Ovary (tissue), 3 donors: Measurements from ENCODE around the gene TMEM156.

ENCODE experiments used
- POLR2A ChIP-seq: fragments of 450-650 bp; IDR thresholded peaks from one replicate; pipeline ENCODE4 v1.6.1; 2017; ENCODE audit warnings: antibody characterized with exemption, mild to moderate bottlenecking, moderate library complexity
- TF ChIP-seq, protein P1 (sequence below), 3 donors: fragments of 450-650 bp in 2 of 3; fragments of 200-600 bp in 1 of 3; IDR thresholded peaks; one replicate each; pipeline versions ENCODE4 v1.5.1 to v1.8.0; 2016 to 2022; ENCODE audit warnings: antibody characterized with exemption in 3 of 3, mild to moderate bottlenecking in 1 of 3
- donor health status: DM: no; HTN: no; CAD: no.

GRCh38 chr4:38931125-38931524 lies 101.1 kb downstream of the TMEM156 start:
- TF ChIP-seq, protein P1, sequence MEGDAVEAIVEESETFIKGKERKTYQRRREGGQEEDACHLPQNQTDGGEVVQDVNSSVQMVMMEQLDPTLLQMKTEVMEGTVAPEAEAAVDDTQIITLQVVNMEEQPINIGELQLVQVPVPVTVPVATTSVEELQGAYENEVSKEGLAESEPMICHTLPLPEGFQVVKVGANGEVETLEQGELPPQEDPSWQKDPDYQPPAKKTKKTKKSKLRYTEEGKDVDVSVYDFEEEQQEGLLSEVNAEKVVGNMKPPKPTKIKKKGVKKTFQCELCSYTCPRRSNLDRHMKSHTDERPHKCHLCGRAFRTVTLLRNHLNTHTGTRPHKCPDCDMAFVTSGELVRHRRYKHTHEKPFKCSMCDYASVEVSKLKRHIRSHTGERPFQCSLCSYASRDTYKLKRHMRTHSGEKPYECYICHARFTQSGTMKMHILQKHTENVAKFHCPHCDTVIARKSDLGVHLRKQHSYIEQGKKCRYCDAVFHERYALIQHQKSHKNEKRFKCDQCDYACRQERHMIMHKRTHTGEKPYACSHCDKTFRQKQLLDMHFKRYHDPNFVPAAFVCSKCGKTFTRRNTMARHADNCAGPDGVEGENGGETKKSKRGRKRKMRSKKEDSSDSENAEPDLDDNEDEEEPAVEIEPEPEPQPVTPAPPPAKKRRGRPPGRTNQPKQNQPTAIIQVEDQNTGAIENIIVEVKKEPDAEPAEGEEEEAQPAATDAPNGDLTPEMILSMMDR (IDR thresholded peaks at IDR 0.05), result no peak
- TF ChIP-seq POLR2A, result no peak
